Stimulated activated CD8-positive, alpha-beta memory T cell treated with anti-CD3 and anti-CD28 coated beads, Interleukin-4, amount 100 ng/mL, for 4 hours (primary cell): ENCODE results near the gene CWC27.

Source experiments
- DNase-seq, 2 donors: peaks; one replicate each; pipeline ENCODE4 v3.0.0-alpha.2; 2020; ENCODE audit warnings: low read depth in 2 of 2, low spot score in 1 of 2

The CWC27 gene

GRCh38 chr5:65065001-65065511 lies 296.3 kb downstream of the CWC27 start:
- no peak for DNase-seq

- no peak for DNase-seq
Measured at GRCh38 chr5:65066387-65067146, 297.8 kb downstream of the CWC27 start.

GRCh38 chr5:65067147-65067506 lies 298.4 kb downstream of the CWC27 start:
- no peak for DNase-seq
